ENCODE results near the gene RAET1E.

RAET1E gene

GRCh38 chr6:149899926-149900619 lies 2.2 kb upstream of the RAET1E start:
- TF ChIP-seq CTCF (IDR thresholded peaks at IDR 0.05; ENCODE audit: low read depth, low read length, missing control alignments) = no peak
- in situ Hi-C loops (cut with HindIII; ENCODE audit: low pct_ligation_motif_present, low sequenced_read_pairs) = no loop called here
- no peaks in the 10 kb centered on the region for H3K27me3 ChIP-seq (replicated peaks)
- DNase-seq = no peak
- H3K36me3 ChIP-seq (replicated peaks) = no peaks in the 10 kb centered on the region
- H3K4me3 ChIP-seq (ENCODE audit: low read depth, low read length) = no peak overlapping the region
- H3K27ac ChIP-seq = no peak overlapping the region

GRCh38 chr6:149899486-149899885 lies 1.6 kb upstream of the RAET1E start:
- Histone ChIP-seq H3K27ac (no peak overlapping the region), H3K36me3 (replicated peaks) (no peaks in the 10 kb centered on the region)

DNA sequence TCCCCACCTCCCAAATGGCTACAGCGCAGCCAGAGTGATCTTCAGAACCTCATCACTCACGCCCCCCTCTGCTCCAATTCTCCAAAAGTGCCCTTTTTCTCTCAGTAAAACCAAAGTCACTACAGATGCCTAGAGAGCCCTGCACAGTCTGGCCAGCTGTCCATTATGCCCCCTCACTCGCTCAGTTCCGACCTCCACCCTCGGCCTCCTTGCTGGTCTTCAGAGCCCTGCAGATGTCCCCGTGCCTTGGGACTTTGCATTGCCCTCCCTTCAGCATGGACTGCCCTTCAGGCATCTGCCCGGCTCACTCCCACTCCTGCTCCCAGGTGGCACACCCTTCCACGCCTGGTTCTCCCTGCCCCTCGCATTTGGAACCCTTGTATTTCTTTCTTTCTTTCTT lies 1.1 kb upstream of the RAET1E start:
- Histone ChIP-seq H3K27ac (no peak overlapping the region), H3K27me3 (replicated peaks) (no peaks in the 10 kb centered on the region), H3K36me3 (replicated peaks) (no peaks in the 10 kb centered on the region), H3K4me3 (ENCODE audit: low read depth, low read length) (no peak overlapping the region)
- no peak for TF ChIP-seq CTCF (IDR thresholded peaks at IDR 0.05; ENCODE audit: low read depth, low read length, missing control alignments)
- in situ Hi-C loops (cut with HindIII; ENCODE audit: low pct_ligation_motif_present, low sequenced_read_pairs) = no loop called here
- no peak for DNase-seq

More at GRCh38 chr6:149899486-149899885, 1.6 kb upstream of the RAET1E start:
- Histone ChIP-seq H3K4me3 (ENCODE audit: low read depth, low read length) (no peak overlapping the region), H3K27me3 (replicated peaks) (no peaks in the 10 kb centered on the region)
- no peak for DNase-seq
- TF ChIP-seq CTCF (IDR thresholded peaks at IDR 0.05; ENCODE audit: low read depth, low read length, missing control alignments) = no peak
- in situ Hi-C loops (cut with HindIII; ENCODE audit: low pct_ligation_motif_present, low sequenced_read_pairs) = no loop called here

DNA sequence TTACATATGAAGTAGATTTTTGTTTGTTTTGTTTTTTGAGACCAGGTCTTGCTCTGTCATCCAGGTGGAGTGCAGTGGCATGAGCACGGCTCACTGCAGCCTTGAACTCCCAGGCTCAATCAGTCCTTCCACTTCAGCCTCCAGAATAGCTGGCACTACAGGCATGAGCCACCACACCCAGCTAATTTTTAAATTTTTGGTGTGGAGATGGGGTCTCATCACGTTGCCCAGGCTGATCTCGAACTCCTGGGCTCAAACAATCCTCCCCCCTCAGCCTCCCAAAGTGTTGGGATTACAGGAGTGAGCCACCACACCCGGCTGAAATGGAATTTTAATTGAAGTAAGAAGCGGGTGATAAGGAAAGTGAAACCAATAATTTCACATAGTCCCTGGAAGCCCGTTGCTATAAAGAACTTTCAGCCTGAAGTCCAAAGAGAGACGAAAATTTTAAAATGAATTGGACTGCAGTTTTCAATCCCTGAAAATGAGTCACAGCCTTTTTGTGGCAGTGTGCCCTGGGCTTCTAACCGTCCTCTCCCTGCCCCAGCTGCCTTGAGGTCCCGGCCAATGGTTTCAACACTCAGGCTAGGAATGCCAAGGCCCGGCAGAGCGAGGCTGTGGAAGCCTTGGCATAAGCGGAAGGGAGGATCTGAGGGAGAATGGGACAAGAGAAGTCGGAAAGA lies 757 bp downstream of the RAET1E start:
- H3K27me3 ChIP-seq (replicated peaks) = no peaks in the 10 kb centered on the region
- in situ Hi-C loops (cut with HindIII; ENCODE audit: low pct_ligation_motif_present, low sequenced_read_pairs) = no loop called here
- DNase-seq = peak; percentile 70
- H3K4me3 ChIP-seq (ENCODE audit: low read depth, low read length) = no peak overlapping the region
- H3K27ac ChIP-seq = peak overlapping the region; percentile 11
- TF ChIP-seq CTCF (IDR thresholded peaks at IDR 0.05; ENCODE audit: low read depth, low read length, missing control alignments) = no peak
- H3K36me3 ChIP-seq (replicated peaks) = no peaks in the 10 kb centered on the region

DNA sequence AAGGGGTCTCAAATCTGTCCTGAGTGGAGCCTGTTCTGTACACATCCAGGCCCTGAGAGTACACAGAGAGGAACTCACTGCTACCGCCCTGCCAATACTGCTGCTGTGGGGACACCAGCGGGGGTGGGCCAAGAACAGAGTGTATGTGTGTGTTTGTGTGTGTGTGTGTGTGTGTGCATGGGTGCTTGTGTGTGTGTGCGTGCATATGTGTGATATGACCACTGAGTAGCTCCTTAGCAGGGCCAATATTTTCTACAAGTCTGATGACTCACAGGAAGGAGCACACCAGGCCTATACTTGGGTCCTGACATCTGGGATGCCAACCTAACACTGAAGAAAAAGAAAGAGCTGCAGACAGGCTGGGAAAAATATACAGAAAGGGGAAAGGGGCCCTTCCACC lies 1.4 kb downstream of the RAET1E start:
- H3K4me3 ChIP-seq (ENCODE audit: low read depth, low read length) = no peak overlapping the region
- in situ Hi-C loops (cut with HindIII; ENCODE audit: low pct_ligation_motif_present, low sequenced_read_pairs) = no loop called here

More for the DNA sequence above, 1.4 kb downstream of the RAET1E start:
- H3K36me3 ChIP-seq (replicated peaks) = no peaks in the 10 kb centered on the region
- no peak for TF ChIP-seq CTCF (IDR thresholded peaks at IDR 0.05; ENCODE audit: low read depth, low read length, missing control alignments)
- peak; percentile 40 for DNase-seq
- H3K27me3 ChIP-seq (replicated peaks) = no peaks in the 10 kb centered on the region
- no peak overlapping the region for H3K27ac ChIP-seq

Data from brain microvascular endothelial cell (primary cell).